GM23248 (cell line): ENCODE data around the gene PIP4P1.

Source experiments
- EZH2 ChIP-seq: fragments of 200-600 bp; sonication (generic); IDR thresholded peaks from 2 replicates; pipeline ENCODE4 v1.6.1; 2018; ENCODE audit warnings: antibody characterized with exemption, mild to moderate bottlenecking; ENCODE audit not compliant: insufficient read depth, poor library complexity, severe bottlenecking
- EZH2phosphoT487 ChIP-seq: fragments of 200-600 bp; sonication (generic); IDR thresholded peaks from 2 replicates; pipeline ENCODE4 v1.6.1; 2018; ENCODE audit warnings: antibody characterized with exemption, moderate library complexity, mild to moderate bottlenecking, low read depth; ENCODE audit not compliant: insufficient read depth

DNA sequence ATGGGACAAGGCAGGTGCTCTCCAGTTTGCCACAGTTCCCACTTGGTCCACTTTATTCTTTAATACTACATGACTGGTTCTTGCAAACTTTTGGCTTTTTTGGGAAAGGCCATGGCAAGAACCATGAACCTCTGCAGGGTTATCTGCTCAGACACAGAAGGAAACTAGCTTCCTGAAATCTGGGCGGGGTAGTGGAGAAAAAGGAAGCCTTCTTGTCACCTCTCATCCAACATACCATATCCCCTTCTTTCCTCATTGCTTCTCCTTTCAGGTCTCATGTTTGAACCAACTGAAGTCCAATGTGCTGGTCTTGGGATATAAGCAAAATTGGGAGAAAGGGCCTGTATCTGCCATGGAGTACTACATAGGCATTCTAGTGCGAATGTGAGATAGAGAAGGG, 19.8 kb downstream of the PIP4P1 start:
- TF ChIP-seq EZH2: no peak
- TF ChIP-seq EZH2phosphoT487: no peak
